Measurements from ENCODE around the gene KCNMA1. TPM values are rescaled to one million over a fixed set of nuclear protein-coding genes. Genes with fewer than 3 reads are reported as not detected.
"Not testable (repeated sequence)": the region's sequence is repeated elsewhere in the genome, so short reads cannot be mapped to it uniquely, and the experiment has no call there.

KCNMA1 gene
- total RNA-seq, 2 donors from 2014 or later, result 23.2 to 44.5 TPM

GRCh38 chr10:77664008-77664407, 26.4 kb upstream of the KCNMA1 start:
- H3K27me3 ChIP-seq, result no peaks in the 10 kb centered on the region
- H3K27ac ChIP-seq, result no peak overlapping the region
- H3K36me3 ChIP-seq, result no peaks in the 10 kb centered on the region
- no peak for DNase-seq
- H3K4me3 ChIP-seq, result no peak overlapping the region
- H3K9ac ChIP-seq (ENCODE audit: low read depth in 2 of 2, low read length in 2 of 2), result no peak overlapping the region
- no peaks in the 10 kb centered on the region for H3K9me3 ChIP-seq
- intact Hi-C loops (cut with DNase I), result no loop called here
- TF ChIP-seq CTCF (IDR thresholded peaks at IDR 0.05), result no peak
- no peaks in the 10 kb centered on the region for H3K4me1 ChIP-seq

GRCh38 chr10:77661674-77662073, 24.1 kb upstream of the KCNMA1 start:
- Histone ChIP-seq H3K4me3 (no peak overlapping the region), H3K27ac (no peak overlapping the region), H3K9ac (ENCODE audit: low read depth in 2 of 2, low read length in 2 of 2) (no peak overlapping the region), H3K27me3 (no peaks in the 10 kb centered on the region), H3K9me3 (no peaks in the 10 kb centered on the region), H3K36me3 (no peaks in the 10 kb centered on the region), H3K4me1 (no peaks in the 10 kb centered on the region)
- intact Hi-C loops (cut with DNase I), result no loop called here
- no peak for DNase-seq
- TF ChIP-seq CTCF (IDR thresholded peaks at IDR 0.05), result no peak

GRCh38 chr10:77661100-77661499, 23.5 kb upstream of the KCNMA1 start:
- no peak overlapping the region for H3K4me3 ChIP-seq
- no peaks in the 10 kb centered on the region for H3K4me1 ChIP-seq
- DNase-seq, result no peak
- H3K9ac ChIP-seq (ENCODE audit: low read depth in 2 of 2, low read length in 2 of 2), result no peak overlapping the region
- no peak for TF ChIP-seq CTCF (IDR thresholded peaks at IDR 0.05)
- H3K9me3 ChIP-seq, result no peaks in the 10 kb centered on the region
- H3K27ac ChIP-seq, result no peak overlapping the region
- no peaks in the 10 kb centered on the region for H3K27me3 ChIP-seq
- no peaks in the 10 kb centered on the region for H3K36me3 ChIP-seq
- intact Hi-C loops (cut with DNase I), result no loop called here

- not testable (repeated sequence) for H3K9me3 ChIP-seq
Measured at GRCh38 chr10:77659046-77659670, 21.6 kb upstream of the KCNMA1 start.

GRCh38 chr10:77653210-77653609, 15.6 kb upstream of the KCNMA1 start:
- no peaks in the 10 kb centered on the region for H3K9me3 ChIP-seq
- DNase-seq, result no peak

More at GRCh38 chr10:77659046-77659670, 21.6 kb upstream of the KCNMA1 start:
- intact Hi-C loops (cut with DNase I); H3K27ac ChIP-seq; H3K4me3 ChIP-seq; H3K9ac ChIP-seq (ENCODE audit: low read depth in 2 of 2, low read length in 2 of 2); DNase-seq; H3K36me3 ChIP-seq; H3K27me3 ChIP-seq; H3K4me1 ChIP-seq: not testable (repeated sequence)

More at GRCh38 chr10:77653210-77653609, 15.6 kb upstream of the KCNMA1 start:
- intact Hi-C loops (cut with DNase I), result no loop called here
- no peaks in the 10 kb centered on the region for H3K27me3 ChIP-seq
- no peak for TF ChIP-seq CTCF (IDR thresholded peaks at IDR 0.05)
- no peak overlapping the region for H3K9ac ChIP-seq (ENCODE audit: low read depth in 2 of 2, low read length in 2 of 2)
- H3K4me1 ChIP-seq, result no peaks in the 10 kb centered on the region
- no peak overlapping the region for H3K4me3 ChIP-seq
- no peaks in the 10 kb centered on the region for H3K36me3 ChIP-seq
- no peak overlapping the region for H3K27ac ChIP-seq
